COLO668 (cell line): Measurements from ENCODE around the gene ZNF827.
A peak's percentile ranks its signal among the peaks of the same experiment; 100 is the strongest.

Source experiments
- DNase-seq: peaks from one replicate; lab custom pipeline; 2025; ENCODE audit not compliant: unreplicated experiment; lab: John Stamatoyannopoulos, UW

ZNF827 gene

DNA sequence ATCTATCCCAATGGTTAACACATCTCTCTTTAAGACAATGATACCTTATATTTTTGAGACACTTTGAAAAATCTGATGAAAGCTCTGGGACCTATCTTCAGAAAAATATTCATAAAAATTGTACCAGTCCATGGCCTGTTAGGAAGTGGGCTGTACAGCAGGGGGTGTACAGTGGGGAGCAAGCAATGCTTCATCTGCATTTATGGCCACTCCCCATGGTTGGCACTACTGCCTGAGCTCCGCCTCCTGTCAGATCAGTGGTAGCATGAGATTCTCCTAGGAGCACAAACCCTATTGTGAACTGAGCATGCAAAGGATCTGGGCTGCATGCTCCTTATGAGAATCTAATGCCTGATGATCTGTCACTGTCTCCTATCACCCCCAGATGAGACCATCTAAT lies 216.1 kb downstream of the ZNF827 start:
- DNase-seq: no peak

GRCh38 chr4:145720656-145721055 lies 218.0 kb downstream of the ZNF827 start:
- no peak for DNase-seq

GRCh38 chr4:145719752-145720624 lies 218.6 kb downstream of the ZNF827 start:
- DNase-seq: peak; percentile 30

- no peak for DNase-seq
Observed at GRCh38 chr4:145716661-145717200, 221.9 kb downstream of the ZNF827 start.

GRCh38 chr4:145716200-145716599 lies 222.4 kb downstream of the ZNF827 start:
- no peak for DNase-seq

GRCh38 chr4:145709843-145710242 lies 228.8 kb downstream of the ZNF827 start:
- no peak for DNase-seq

- DNase-seq: peak; percentile 49
Observed at GRCh38 chr4:145709336-145709735, 229.3 kb downstream of the ZNF827 start.
